GM21360 (cell line): Measurements from ENCODE around the gene SNX15.
"Not testable (repeated sequence)": the region's sequence is repeated elsewhere in the genome, so short reads cannot be mapped to it uniquely, and the experiment has no call there.

Experiments used
- ATAC-seq: cut with Tn5 transposase; IDR thresholded peaks from one replicate; pipeline ENCODE4 v1.9.1; 2021; ENCODE audit warnings: mild to moderate bottlenecking, moderate library complexity; ENCODE audit not compliant: unreplicated experiment

SNX15 gene

DNA sequence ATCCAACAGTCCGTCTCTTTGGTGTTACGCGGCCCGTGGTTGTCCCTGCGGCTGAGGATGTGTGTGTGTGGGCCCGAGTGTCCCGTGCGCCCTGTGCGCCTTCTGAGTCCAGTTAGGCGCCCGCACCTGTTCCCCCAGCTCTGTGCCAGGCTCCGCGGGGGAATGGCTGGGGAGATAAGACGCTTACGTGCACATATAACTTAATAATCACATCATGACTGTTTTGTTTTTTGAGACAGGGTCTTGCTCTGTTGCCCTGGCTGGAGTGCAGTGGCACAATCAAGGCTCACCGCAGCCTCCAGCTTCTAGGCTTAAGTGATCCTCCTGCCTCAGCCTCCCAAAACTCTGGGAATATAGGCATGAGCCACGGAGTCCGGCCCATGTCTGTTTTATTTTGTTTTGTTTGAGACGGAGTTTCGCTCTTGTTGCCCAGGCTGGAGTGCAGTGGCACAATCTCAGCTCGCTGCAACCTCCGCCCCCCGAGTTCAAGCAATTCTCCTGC lies 12.5 kb upstream of the SNX15 start:
- no peak for ATAC-seq

DNA sequence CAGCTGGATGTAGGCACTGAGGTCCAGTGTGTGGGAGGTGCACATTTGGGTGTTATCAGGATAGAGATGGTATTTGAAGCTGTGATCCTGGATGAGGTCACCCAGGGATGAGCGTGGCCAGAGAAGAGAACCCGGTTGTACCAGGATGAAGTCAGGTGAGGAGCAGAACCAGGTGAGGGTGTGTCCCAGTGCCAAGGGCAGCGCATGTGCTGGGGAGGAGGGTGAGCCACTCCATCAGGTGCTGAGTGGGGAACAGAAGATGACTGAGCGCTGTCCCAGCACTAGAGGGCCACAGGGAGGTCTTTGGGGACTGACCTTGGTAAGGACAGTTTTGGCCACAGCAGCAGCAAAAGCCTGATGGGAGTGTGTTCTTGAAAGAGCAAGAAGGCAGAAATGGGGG lies 10.5 kb upstream of the SNX15 start:
- ATAC-seq, result no peak

GRCh38 chr11:65017937-65018336 lies 9.3 kb upstream of the SNX15 start:
- ATAC-seq, result no peak

DNA sequence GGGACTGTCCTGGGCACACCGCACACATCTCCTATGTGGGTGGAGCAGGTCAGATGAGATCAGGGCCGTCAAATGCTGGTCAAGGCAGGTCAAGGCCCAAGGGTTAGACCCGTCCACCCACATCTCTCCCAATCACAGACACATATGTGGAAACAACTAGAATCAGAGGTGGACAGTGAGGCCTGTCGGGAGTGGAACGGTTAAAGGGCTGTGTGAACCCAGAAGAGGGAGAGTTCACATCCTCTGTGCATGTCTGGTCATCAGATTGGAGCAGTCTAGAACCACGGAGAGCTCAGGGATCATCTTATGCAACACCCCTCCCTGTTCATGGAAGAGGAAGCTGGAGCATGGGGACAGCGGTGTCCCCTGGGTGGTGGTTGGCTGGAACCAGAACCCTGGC lies 7.4 kb upstream of the SNX15 start:
- no peak for ATAC-seq

DNA sequence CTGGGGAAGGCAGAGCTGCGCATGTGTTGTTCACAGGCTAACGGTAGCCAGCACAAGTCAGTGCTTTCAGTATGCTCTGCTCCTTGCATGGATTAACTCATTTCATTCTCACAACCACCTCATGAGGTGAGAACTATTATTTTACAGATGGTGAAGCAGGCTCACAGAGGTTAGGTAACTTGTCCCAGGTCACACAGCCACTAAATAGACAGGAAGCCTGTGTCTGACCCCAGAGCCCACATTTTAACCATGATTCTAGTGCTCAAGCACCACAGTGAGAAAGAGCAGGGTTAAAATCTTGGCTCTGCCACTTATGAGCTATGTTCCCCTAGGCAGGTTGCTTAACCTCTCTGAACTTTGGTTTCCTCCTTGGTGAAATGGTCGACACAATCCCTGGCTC lies 6.2 kb upstream of the SNX15 start:
- ATAC-seq, result no peak

GRCh38 chr11:65021509-65021908 lies 5.7 kb upstream of the SNX15 start:
- no peak for ATAC-seq

GRCh38 chr11:65023502-65023901 lies 3.7 kb upstream of the SNX15 start:
- not testable (repeated sequence) for ATAC-seq

DNA sequence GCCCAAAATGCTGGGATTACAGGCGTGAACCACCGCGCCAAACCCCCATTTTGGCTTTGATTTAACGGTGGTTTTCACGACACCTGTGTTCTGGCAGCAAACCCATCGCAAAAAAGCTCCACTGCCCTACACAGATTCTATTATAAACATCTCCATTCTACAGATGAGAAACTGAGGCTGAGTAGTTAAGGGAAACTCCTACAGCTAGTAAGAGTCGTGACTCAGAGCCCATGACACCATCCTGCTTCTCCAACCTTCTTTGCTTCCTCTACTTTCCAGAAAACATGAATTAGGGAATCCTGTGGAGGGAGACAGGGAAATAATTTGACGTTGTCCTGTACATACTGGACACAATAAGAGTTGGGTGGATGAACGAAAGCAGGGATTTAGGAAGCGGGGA lies 429 bp upstream of the SNX15 start:
- no peak for ATAC-seq

GRCh38 chr11:65032216-65032615 lies 5.0 kb downstream of the SNX15 start:
- no peak for ATAC-seq

DNA sequence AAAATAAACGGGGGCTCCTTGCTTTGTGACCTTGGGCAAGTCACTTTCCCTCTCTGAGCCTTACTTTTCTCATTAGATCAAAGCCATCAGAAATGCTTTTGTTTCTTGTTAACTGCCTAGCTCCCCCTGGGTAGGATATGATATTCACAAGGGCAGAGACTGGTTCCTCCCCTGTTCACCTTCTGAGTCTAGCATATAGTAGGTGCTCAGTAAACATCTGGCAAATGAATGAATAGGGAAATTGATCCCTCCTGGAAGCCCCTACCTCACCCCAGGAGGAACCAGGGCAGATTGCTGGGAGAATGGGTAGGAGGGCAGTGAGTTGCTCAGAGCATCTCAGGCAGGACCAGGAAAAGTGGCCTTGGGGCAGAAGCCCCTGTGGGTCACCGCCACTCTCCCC lies 7.2 kb downstream of the SNX15 start:
- no peak for ATAC-seq

DNA sequence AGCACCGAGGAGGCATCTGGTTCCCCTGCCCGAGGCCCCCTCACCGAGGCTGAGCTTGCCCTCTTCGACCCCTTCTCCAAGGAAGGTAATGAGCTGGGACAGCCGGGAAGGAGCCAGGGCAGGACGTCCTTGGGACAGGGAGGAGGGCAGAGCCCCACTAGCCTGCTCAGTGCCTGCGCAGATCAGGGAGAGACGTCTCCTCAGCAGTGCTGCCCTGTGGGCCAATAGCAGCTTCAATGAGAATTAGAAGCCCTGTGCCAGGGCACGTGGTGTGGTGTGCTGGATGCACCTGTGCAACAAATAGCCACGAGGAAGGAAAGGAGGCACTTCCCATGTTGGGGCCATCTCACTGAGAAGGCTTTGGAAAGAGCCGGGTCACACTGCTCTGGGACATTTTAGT lies 8.3 kb downstream of the SNX15 start:
- no peak for ATAC-seq

- ATAC-seq, result no peak
Observed at GRCh38 chr11:65036931-65037330, 9.7 kb downstream of the SNX15 start.

DNA sequence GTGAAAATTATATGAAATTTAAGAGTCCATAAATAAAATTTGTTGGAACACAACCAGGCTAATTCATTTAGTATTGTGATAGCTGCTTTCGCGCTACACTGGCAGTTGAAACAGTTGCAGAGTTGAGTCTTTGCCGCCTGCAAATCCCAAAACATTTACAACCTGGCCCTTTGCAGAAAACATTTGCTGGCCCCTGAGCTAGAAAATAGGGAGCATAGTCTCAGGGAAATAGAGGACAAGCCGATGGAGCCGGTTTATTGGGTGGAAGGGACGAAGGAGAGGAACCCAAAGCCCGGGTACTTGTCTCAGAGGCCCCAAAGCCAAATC lies 13.2 kb downstream of the SNX15 start:
- no peak for ATAC-seq

GRCh38 chr11:65040847-65041622 lies 13.8 kb downstream of the SNX15 start, which contains the start of gene SAC3D1:
Gene SAC3D1, plus strand, starts transcription at chr11:65041210. Its CDS starts 83 bp downstream, at chr11:65041293.
- peak; percentile 79 for ATAC-seq

- no peak for ATAC-seq
Observed at GRCh38 chr11:65042891-65043290, 15.7 kb downstream of the SNX15 start.

DNA sequence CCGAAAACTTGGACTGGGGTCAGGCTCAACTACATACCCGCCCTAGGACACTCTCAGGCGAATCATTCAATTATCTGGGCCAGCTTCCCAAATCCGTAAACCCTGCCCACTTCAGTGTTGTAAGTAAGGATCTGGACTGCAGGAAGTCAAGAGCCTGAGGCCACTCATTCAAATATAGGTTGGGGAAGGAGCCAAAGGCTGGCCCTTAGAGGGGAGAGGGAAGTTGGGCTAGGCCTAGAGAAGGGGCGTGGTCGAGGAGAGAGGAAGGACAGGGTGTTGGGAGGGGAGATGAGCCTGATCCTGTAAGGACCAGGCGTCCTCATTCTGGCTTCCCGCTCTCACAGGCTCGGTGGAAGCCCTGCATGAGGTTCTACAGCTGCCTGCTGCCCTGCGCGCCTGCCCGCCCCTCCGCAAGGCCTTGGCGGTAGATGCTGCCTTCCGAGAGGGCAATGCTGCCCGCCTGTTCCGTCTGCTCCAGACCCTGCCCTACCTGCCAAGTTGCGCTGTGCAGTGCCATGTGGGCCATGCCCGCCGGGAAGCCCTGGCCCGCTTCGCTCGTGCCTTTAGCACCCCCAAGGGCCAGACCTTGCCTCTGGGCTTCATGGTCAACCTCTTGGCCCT lies 16.8 kb downstream of the SNX15 start:
- ATAC-seq, result no peak

GRCh38 chr11:65045061-65045460 lies 17.8 kb downstream of the SNX15 start:
- no peak for ATAC-seq

DNA sequence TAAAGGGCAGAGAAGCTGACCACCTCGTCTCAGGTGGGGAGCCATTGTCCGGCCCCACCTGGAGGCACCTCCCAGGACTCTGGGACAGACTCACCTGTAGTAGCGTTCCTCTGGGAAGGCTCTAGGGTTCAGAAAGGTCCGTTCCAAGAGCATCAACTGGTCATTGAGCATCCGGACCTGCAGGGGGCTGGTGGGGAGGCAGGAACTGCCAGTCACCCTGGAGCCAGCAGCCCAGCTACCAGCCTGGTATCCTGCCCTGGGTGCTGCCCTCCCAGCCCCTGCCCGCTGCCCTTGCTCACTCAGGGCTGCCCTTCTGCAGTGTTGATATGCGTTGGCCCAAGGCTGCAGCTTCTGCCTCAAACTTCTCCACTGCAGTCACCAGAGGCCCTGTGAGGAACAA lies 18.5 kb downstream of the SNX15 start:
- ATAC-seq, result no peak

GRCh38 chr11:65047581-65048422 lies 20.6 kb downstream of the SNX15 start:
- ATAC-seq, result no peak

- no peak for ATAC-seq
Observed at GRCh38 chr11:65051398-65051858, 24.2 kb downstream of the SNX15 start.

- ATAC-seq, result no peak
Observed at GRCh38 chr11:65053827-65054508, 26.7 kb downstream of the SNX15 start.
